Measurements from ENCODE around the gene ENC1. TPM values are rescaled to one million over a fixed set of nuclear protein-coding genes. Genes with fewer than 3 reads are reported as not detected.

Gene ENC1
- total RNA-seq, 2 experiments from 2014 or later: 12.1 to 25.9 TPM

- no peak for TF ChIP-seq CTCF (conservative IDR thresholded peaks at IDR 0.05; ENCODE audit: low read length)
- no peak for TF ChIP-seq EZH2phosphoT487 (IDR thresholded peaks at IDR 0.05; ENCODE audit: borderline replicate concordance, low read depth, low read length)
- ChIA-PET CTCF (ENCODE audit: unreplicated experiment) (no interaction called here), POLR2A (interaction anchor here (0.9 kb wide), 1 partner anchor 10 kb away, joined by 4 read pairs; no protein-coding TSS in a partner anchor)
- no peak overlapping the region for H3K4me2 ChIP-seq (ENCODE audit: low read length)
- intact Hi-C loops (cut with micrococcal nuclease; ENCODE audit: unreplicated experiment): no loop called here
- H3K9me3 ChIP-seq (ENCODE audit: low read length): no peaks in the 10 kb centered on the region
- BruUV-seq (replicated peaks): no TSS peak
- no peaks in the 10 kb centered on the region for H3K4me1 ChIP-seq (ENCODE audit: insufficient read depth, low read length, poor library complexity, severe bottlenecking)
- H4K20me1 ChIP-seq (ENCODE audit: insufficient read depth, low read length): no peaks in the 10 kb centered on the region
- H3K4me3 ChIP-seq (ENCODE audit: low read depth, low read length, poor library complexity, severe bottlenecking): no peak overlapping the region
- no peaks in the 10 kb centered on the region for H3K36me3 ChIP-seq (ENCODE audit: insufficient read depth, low read length)
- H3K27ac ChIP-seq (ENCODE audit: low read depth, low read length, poor library complexity, severe bottlenecking): no peak overlapping the region
- DNase-seq (ENCODE audit: low spot score): no peak
- no peak overlapping the region for H2AFZ ChIP-seq (ENCODE audit: low read length)
- H3K79me2 ChIP-seq (ENCODE audit: insufficient read depth, low read depth, low read length): no peaks in the 10 kb centered on the region
- no peaks in the 10 kb centered on the region for H3K9me2 ChIP-seq (ENCODE audit: insufficient read depth, low read length)
These were observed 37.2 kb downstream of the ENC1 start for GRCh38 chr5:74603376-74603775.

- Histone ChIP-seq H3K79me2 (ENCODE audit: insufficient read depth, low read depth, low read length) (no peaks in the 10 kb centered on the region), H3K9me3 (ENCODE audit: low read length) (no peaks in the 10 kb centered on the region), H2AFZ (ENCODE audit: low read length) (no peak overlapping the region), H3K36me3 (ENCODE audit: insufficient read depth, low read length) (no peaks in the 10 kb centered on the region), H3K4me1 (ENCODE audit: insufficient read depth, low read length, poor library complexity, severe bottlenecking) (no peaks in the 10 kb centered on the region), H3K4me3 (ENCODE audit: low read depth, low read length, poor library complexity, severe bottlenecking) (no peak overlapping the region), H3K9me2 (ENCODE audit: insufficient read depth, low read length) (no peaks in the 10 kb centered on the region), H3K27ac (ENCODE audit: low read depth, low read length, poor library complexity, severe bottlenecking) (no peak overlapping the region), H4K20me1 (ENCODE audit: insufficient read depth, low read length) (no peaks in the 10 kb centered on the region), H3K4me2 (ENCODE audit: low read length) (no peak overlapping the region)
- intact Hi-C loops (cut with micrococcal nuclease; ENCODE audit: unreplicated experiment): no loop called here
- POLR2A ChIA-PET: interaction anchor here (0.7 to 1.4 kb wide), 2 partner anchors 14 to 109 kb away, joined by 3 to 4 read pairs; no protein-coding TSS in a partner anchor
- no TSS peak for BruUV-seq (replicated peaks)
- CTCF ChIA-PET (ENCODE audit: unreplicated experiment): no interaction called here
- DNase-seq (ENCODE audit: low spot score): no peak
- TF ChIP-seq CTCF (conservative IDR thresholded peaks at IDR 0.05; ENCODE audit: low read length) (no peak), EZH2phosphoT487 (IDR thresholded peaks at IDR 0.05; ENCODE audit: borderline replicate concordance, low read depth, low read length) (no peak)
These were observed 41.4 kb downstream of the ENC1 start for GRCh38 chr5:74599148-74599547.

- H3K27ac ChIP-seq (ENCODE audit: low read depth, low read length, poor library complexity, severe bottlenecking): no peak overlapping the region
- POLR2A ChIA-PET: interaction anchor here (0.7 to 1.4 kb wide), 2 partner anchors 15 to 108 kb away, joined by 3 to 4 read pairs; no protein-coding TSS in a partner anchor
- BruUV-seq (replicated peaks): no TSS peak
- no peaks in the 10 kb centered on the region for H4K20me1 ChIP-seq (ENCODE audit: insufficient read depth, low read length)
- no peak overlapping the region for H3K4me2 ChIP-seq (ENCODE audit: low read length)
- H3K9me3 ChIP-seq (ENCODE audit: low read length): no peaks in the 10 kb centered on the region
- H2AFZ ChIP-seq (ENCODE audit: low read length): no peak overlapping the region
- TF ChIP-seq EZH2phosphoT487 (IDR thresholded peaks at IDR 0.05; ENCODE audit: borderline replicate concordance, low read depth, low read length) (no peak), CTCF (conservative IDR thresholded peaks at IDR 0.05; ENCODE audit: low read length) (no peak)
- CTCF ChIA-PET (ENCODE audit: unreplicated experiment): no interaction called here
- no peak for DNase-seq (ENCODE audit: low spot score)
- H3K36me3 ChIP-seq (ENCODE audit: insufficient read depth, low read length): no peaks in the 10 kb centered on the region
- H3K9me2 ChIP-seq (ENCODE audit: insufficient read depth, low read length): no peaks in the 10 kb centered on the region
- intact Hi-C loops (cut with micrococcal nuclease; ENCODE audit: unreplicated experiment): no loop called here
- no peaks in the 10 kb centered on the region for H3K4me1 ChIP-seq (ENCODE audit: insufficient read depth, low read length, poor library complexity, severe bottlenecking)
- H3K79me2 ChIP-seq (ENCODE audit: insufficient read depth, low read depth, low read length): no peaks in the 10 kb centered on the region
- no peak overlapping the region for H3K4me3 ChIP-seq (ENCODE audit: low read depth, low read length, poor library complexity, severe bottlenecking)
These were observed 41.8 kb downstream of the ENC1 start for GRCh38 chr5:74598731-74599130.
